Neural crest cell (in vitro differentiated cells): ENCODE measurements around the gene TM9SF3. TPM values are rescaled to one million over a fixed set of nuclear protein-coding genes. Genes with fewer than 3 reads are reported as not detected.

Source experiments
- DNase-seq: peaks from one replicate; pipeline ENCODE4 v3.0.0; 2021; ENCODE audit warnings: low read depth, mixed read lengths, low spot score
- H3K27ac Mint-ChIP-seq: one replicate; pipeline ENCODE4 v1.8.0; 2021; ENCODE audit warnings: mild to moderate bottlenecking, mixed read lengths; ENCODE audit not compliant: unreplicated experiment
- H3K27me3 Mint-ChIP-seq: 2 replicates; pipeline ENCODE4 v1.8.0; 2021; ENCODE audit warnings: low read depth, mild to moderate bottlenecking, mixed read lengths
- H3K36me3 Mint-ChIP-seq: 2 replicates; pipeline ENCODE4 v1.8.0; 2021; ENCODE audit warnings: low read depth, mild to moderate bottlenecking, mixed read lengths
- H3K4me1 Mint-ChIP-seq: 2 replicates; pipeline ENCODE4 v1.8.0; 2021; ENCODE audit warnings: mixed read lengths
- H3K4me3 Mint-ChIP-seq: one replicate; pipeline ENCODE4 v1.8.0; 2021; ENCODE audit warnings: mild to moderate bottlenecking, mixed read lengths
- H3K9me3 Mint-ChIP-seq: 2 replicates; pipeline ENCODE4 v1.8.0; 2021; ENCODE audit warnings: mixed read lengths
- CTCF ChIP-seq: fragments of 200-600 bp; sonication (generic); conservative IDR thresholded peaks from 2 replicates; pipeline ENCODE4 v1.5.0; 2021; ENCODE audit warnings: antibody characterized with exemption, mild to moderate bottlenecking
- total RNA-seq: library from RNA; stranded (reverse); gene quantifications from 2 replicates; pipeline ENCODE4 v1.2.1, GENCODE V29; 2021

The TM9SF3 gene
- total RNA-seq, 1 donor from 2014 or later, result 110 TPM

- Mint-ChIP-seq H3K27ac (no peak overlapping the region), H3K9me3 (no peaks in the 10 kb centered on the region), H3K4me1 (peaks cover 20% of the 10 kb centered on the region), H3K36me3 (no peaks in the 10 kb centered on the region), H3K4me3 (peak overlapping the region; percentile 78), H3K27me3 (peaks cover 62% of the 10 kb centered on the region)
- no peak for DNase-seq
- TF ChIP-seq CTCF, result no peak
Observed at GRCh38 chr10:96513305-96513697, 73.5 kb downstream of the TM9SF3 start.

GRCh38 chr10:96512524-96513304 lies 74.1 kb downstream of the TM9SF3 start:
- H3K4me1 Mint-ChIP-seq, result peaks cover 20% of the 10 kb centered on the region
- peak; percentile 10 for DNase-seq

GRCh38 chr10:96511044-96511945 lies 75.5 kb downstream of the TM9SF3 start:
- DNase-seq, result peak; percentile 41
- Mint-ChIP-seq H3K27me3 (peaks cover 55% of the 10 kb centered on the region), H3K27ac (no peak overlapping the region), H3K4me1 (peaks cover 20% of the 10 kb centered on the region), H3K4me3 (peak overlapping the region; percentile 89), H3K9me3 (no peaks in the 10 kb centered on the region), H3K36me3 (no peaks in the 10 kb centered on the region)
- TF ChIP-seq CTCF, result peak; percentile 69

More at GRCh38 chr10:96512524-96513304, 74.1 kb downstream of the TM9SF3 start:
- Mint-ChIP-seq H3K4me3 (peak overlapping the region; percentile 89), H3K27ac (no peak overlapping the region), H3K27me3 (peaks cover 62% of the 10 kb centered on the region), H3K36me3 (no peaks in the 10 kb centered on the region), H3K9me3 (no peaks in the 10 kb centered on the region)
- TF ChIP-seq CTCF, result no peak

GRCh38 chr10:96509017-96509641 lies 77.7 kb downstream of the TM9SF3 start:
- peaks cover 39% of the 10 kb centered on the region for H3K27me3 Mint-ChIP-seq
- H3K4me1 Mint-ChIP-seq, result peaks cover 15% of the 10 kb centered on the region
- no peaks in the 10 kb centered on the region for H3K36me3 Mint-ChIP-seq
- DNase-seq, result no peak
- no peak overlapping the region for H3K27ac Mint-ChIP-seq
- no peak for TF ChIP-seq CTCF
- no peaks in the 10 kb centered on the region for H3K9me3 Mint-ChIP-seq
- H3K4me3 Mint-ChIP-seq, result no peak overlapping the region

- H3K27ac Mint-ChIP-seq, result no peak overlapping the region
- peaks cover 4% of the 10 kb centered on the region for H3K4me1 Mint-ChIP-seq
- no peaks in the 10 kb centered on the region for H3K36me3 Mint-ChIP-seq
- no peak overlapping the region for H3K4me3 Mint-ChIP-seq
- no peak for DNase-seq
- H3K9me3 Mint-ChIP-seq, result no peaks in the 10 kb centered on the region
- peaks cover 28% of the 10 kb centered on the region for H3K27me3 Mint-ChIP-seq
- no peak for TF ChIP-seq CTCF
Observed at GRCh38 chr10:96507044-96507443, 79.8 kb downstream of the TM9SF3 start.
